Heart right ventricle (tissue), 16 donors: ENCODE data around the gene CARM1. TPM values are rescaled to one million over a fixed set of nuclear protein-coding genes. Genes with fewer than 3 reads are reported as not detected.
"Not testable (repeated sequence)": the region's sequence is repeated elsewhere in the genome, so short reads cannot be mapped to it uniquely, and the experiment has no call there.

ENCODE experiments used
- ATAC-seq, 8 donors: fragments of 200-7000 bp; cut with Tn5 transposase; one replicate each; pipeline ENCODE4 v1.9.1; 2020; ENCODE audit warnings: mild to moderate bottlenecking in 8 of 8, moderate library complexity in 8 of 8, moderate number of reproducible peaks in 1 of 8
- DNase-seq, 2 donors: peaks; one replicate each; pipeline ENCODE4 v3.0.0-alpha.2; 2020
- H3K27ac ChIP-seq, 10 donors: fragments of 200-600 bp; sonication (generic) in 2 of 10; one replicate each; pipeline versions ENCODE4 v1.5.0 to v1.8.0; 2020 to 2022; ENCODE audit warnings: mild to moderate bottlenecking in 3 of 10
- H3K27me3 ChIP-seq, 7 donors: fragments of 200-600 bp; one replicate each; pipeline ENCODE4 v1.8.0; 2021 to 2022; ENCODE audit warnings: mild to moderate bottlenecking in 2 of 7
- H3K36me3 ChIP-seq, 9 donors: fragments of 200-600 bp; sonication (generic) in 1 of 9; one replicate each; pipeline versions ENCODE4 v1.5.0 to v1.8.0; 2020 to 2022; ENCODE audit warnings: mild to moderate bottlenecking in 2 of 9
- H3K4me1 ChIP-seq, 9 donors: fragments of 200-600 bp; sonication (generic) in 1 of 9; one replicate each; pipeline versions ENCODE4 v1.5.0 to v1.8.0; 2020 to 2022; ENCODE audit warnings: mild to moderate bottlenecking in 4 of 9
- H3K4me3 ChIP-seq, 10 donors: fragments of 200-600 bp; sonication (generic) in 2 of 10; one replicate each; pipeline versions ENCODE4 v1.5.0 to v1.8.0; 2020 to 2022; ENCODE audit warnings: mild to moderate bottlenecking in 7 of 10, moderate library complexity in 2 of 10
- H3K9me3 ChIP-seq, 11 donors: fragments of 200-600 bp in 10 of 11; sonication (generic) in 2 of 11; one replicate each; pipeline versions ENCODE4 v1.5.0 to v1.8.0; 2013 to 2022; ENCODE audit warnings: mild to moderate bottlenecking in 2 of 11, control low read depth in 1 of 11, moderate library complexity in 1 of 11
- WGBS, 2 donors: extraction: QIAGEN DNeasy Blood & Tissue Kit; methylation state at CpG; one replicate each; pipeline ENCODE4 v1.1.7; 2013; ENCODE audit warnings: inconsistent platforms in 1 of 2; 5-methylcytosine and 5-hydroxymethylcytosine counted together
- intact Hi-C, 10 donors: fragments of 100-400 bp; cut with DNase I; formaldehyde crosslinking; loops; one replicate each; pipeline versions ENCODE4 v1.11.1 to v1.14.2; 2022
- polyA plus RNA-seq, 2 donors: library from polyadenylated mRNA; stranded (reverse); fragments of 200-250 nt; gene quantifications; one replicate each; pipeline ENCODE4 v1.2.3, GENCODE V29; 2013
- total RNA-seq, 10 donors: library from RNA; stranded (reverse); fragmentation: NEBNext Ultra II Directional in 3 of 10; extraction: Animal tissue kit (Norgen Biotek cat#: 25700) in 3 of 10; gene quantifications; one replicate each; pipeline versions ENCODE4 v1.2.1 to v1.2.4, GENCODE V29; 2021 to 2023
- TF ChIP-seq, protein P1 (sequence below), 9 donors: fragments of 200-600 bp; sonication (generic) in 2 of 9; IDR thresholded peaks; one replicate each; pipeline versions ENCODE4 v1.5.0 to v1.8.0; 2021 to 2022; ENCODE audit warnings: antibody characterized with exemption in 9 of 9, mild to moderate bottlenecking in 5 of 9, moderate library complexity in 1 of 9
- donor health status: Arrhythmogenic right ventricular cardiomyopathy.
- donor health status: ischemic (EF 13 %, LVEDD 7.1; RV severe dilation, severe dysfunction).
- donor health status: healthy with polysubstance abuse.
- donor health status: DM: no; HTN: yes; CAD: no.
- donor health status: DM: no; HTN: no; CAD: no.
- donor health status: ischemic (EF 25% LVEDD 6.9; RV normal size, moderate dysfunction).
- donor health status: ischemic (EF 25% LVEDD 5.7; RV mildly dilated, moderate dysfunction).
- donor health status: healthy.
- donor health status: DM: yes; HTN: yes; CAD: no.
- donor health status: Ischemic cardiomyopathy.
- donor health status: ischemic (EF 35%, LVEDD 5.7; RV mildly dilated, moderate dysfunction).
- donor health status: nonischemic (EF 11% LVEDD 7.7; RV severe dilation, severe dysfunction).
- donor health status: DM: yes; HTN: yes; CAD: no.
- donor health status: PGD.
- donor health status: ischemic (EF 29% LVEDD 5.4; RV normal size, mild dysfunction).
- donor health status: nonischemic (EF 23%, LVEDD 6.1; RV moderate dilation, normal function).

Gene CARM1
- total and polyA plus RNA-seq, 12 donors: 25.8 to 45.4 (median 27.9) TPM

DNA sequence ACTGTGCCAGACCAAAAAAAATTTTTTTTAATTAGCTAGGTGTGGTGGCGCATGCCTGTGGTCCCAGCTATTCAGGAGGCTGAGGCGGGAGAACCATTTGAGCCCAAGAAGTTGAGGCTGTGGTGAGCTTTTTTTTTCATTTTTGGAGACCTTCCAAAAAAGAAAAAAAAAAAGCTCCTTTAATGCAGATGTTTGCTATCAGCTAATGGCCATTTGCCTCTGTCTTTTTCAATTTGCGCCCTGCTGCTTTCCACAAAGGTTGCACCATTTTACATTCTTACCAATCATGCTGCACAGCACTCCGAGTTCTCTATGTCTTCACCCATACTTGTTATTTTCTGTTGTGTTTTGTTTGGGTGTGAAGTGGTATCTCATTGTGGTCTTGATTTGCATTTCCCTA is 73.9 kb downstream of the CARM1 start:
- intact Hi-C loops: loop anchor here in 5 of 10 donors (10.0 kb wide), 4 partner anchors 50 to 180 kb away; no protein-coding TSS in a partner anchor
- Histone ChIP-seq H3K4me1 (peaks cover 0 to 6% (median 0%) of the 10 kb centered on the region in 9 donors), H3K27ac (no peak overlapping the region), H3K4me3 (no peak overlapping the region), H3K36me3 (no peaks in the 10 kb centered on the region), H3K27me3 (no peaks in the 10 kb centered on the region), H3K9me3 (no peaks in the 10 kb centered on the region)
- TF ChIP-seq, protein P1, sequence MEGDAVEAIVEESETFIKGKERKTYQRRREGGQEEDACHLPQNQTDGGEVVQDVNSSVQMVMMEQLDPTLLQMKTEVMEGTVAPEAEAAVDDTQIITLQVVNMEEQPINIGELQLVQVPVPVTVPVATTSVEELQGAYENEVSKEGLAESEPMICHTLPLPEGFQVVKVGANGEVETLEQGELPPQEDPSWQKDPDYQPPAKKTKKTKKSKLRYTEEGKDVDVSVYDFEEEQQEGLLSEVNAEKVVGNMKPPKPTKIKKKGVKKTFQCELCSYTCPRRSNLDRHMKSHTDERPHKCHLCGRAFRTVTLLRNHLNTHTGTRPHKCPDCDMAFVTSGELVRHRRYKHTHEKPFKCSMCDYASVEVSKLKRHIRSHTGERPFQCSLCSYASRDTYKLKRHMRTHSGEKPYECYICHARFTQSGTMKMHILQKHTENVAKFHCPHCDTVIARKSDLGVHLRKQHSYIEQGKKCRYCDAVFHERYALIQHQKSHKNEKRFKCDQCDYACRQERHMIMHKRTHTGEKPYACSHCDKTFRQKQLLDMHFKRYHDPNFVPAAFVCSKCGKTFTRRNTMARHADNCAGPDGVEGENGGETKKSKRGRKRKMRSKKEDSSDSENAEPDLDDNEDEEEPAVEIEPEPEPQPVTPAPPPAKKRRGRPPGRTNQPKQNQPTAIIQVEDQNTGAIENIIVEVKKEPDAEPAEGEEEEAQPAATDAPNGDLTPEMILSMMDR (IDR thresholded peaks at IDR 0.05): no peak
- WGBS, 2 donors: 92 to 94% methylated on average over 4 of the region's 4 CpGs
- ATAC-seq (no peak), DNase-seq (no peak)

GRCh38 chr19:10946958-10947657 is 75.8 kb downstream of the CARM1 start:
- H3K27ac ChIP-seq: no peak overlapping the region
- no peaks in the 10 kb centered on the region for H3K27me3 ChIP-seq
- no peak overlapping the region for H3K4me3 ChIP-seq
- TF ChIP-seq, protein P1 (IDR thresholded peaks at IDR 0.05): no peak
- ATAC-seq: no peak
- peaks cover 0 to 5% (median 0%) of the 10 kb centered on the region in 9 donors for H3K4me1 ChIP-seq
- WGBS, 2 donors: 84 to 87% methylated on average over 6 of the region's 6 CpGs
- DNase-seq: no peak
- H3K9me3 ChIP-seq: no peaks in the 10 kb centered on the region
- H3K36me3 ChIP-seq: no peaks in the 10 kb centered on the region
- intact Hi-C loops: loop anchor here in 5 of 10 donors (10.0 kb wide), 4 partner anchors 48 to 178 kb away; no protein-coding TSS in a partner anchor

- WGBS, 2 donors: 93 to 94% methylated on average over 6 of the region's 6 CpGs
- Histone ChIP-seq H3K4me1 (no peaks in the 10 kb centered on the region), H3K27me3 (no peaks in the 10 kb centered on the region), H3K36me3 (no peaks in the 10 kb centered on the region), H3K4me3 (no peak overlapping the region), H3K27ac (no peak overlapping the region), H3K9me3 (no peaks in the 10 kb centered on the region)
- TF ChIP-seq, protein P1 (IDR thresholded peaks at IDR 0.05): no peak
- ATAC-seq (no peak), DNase-seq (no peak)
- intact Hi-C loops: no loop called here
Measured at GRCh38 chr19:10952809-10953208, 81.5 kb downstream of the CARM1 start.

DNA sequence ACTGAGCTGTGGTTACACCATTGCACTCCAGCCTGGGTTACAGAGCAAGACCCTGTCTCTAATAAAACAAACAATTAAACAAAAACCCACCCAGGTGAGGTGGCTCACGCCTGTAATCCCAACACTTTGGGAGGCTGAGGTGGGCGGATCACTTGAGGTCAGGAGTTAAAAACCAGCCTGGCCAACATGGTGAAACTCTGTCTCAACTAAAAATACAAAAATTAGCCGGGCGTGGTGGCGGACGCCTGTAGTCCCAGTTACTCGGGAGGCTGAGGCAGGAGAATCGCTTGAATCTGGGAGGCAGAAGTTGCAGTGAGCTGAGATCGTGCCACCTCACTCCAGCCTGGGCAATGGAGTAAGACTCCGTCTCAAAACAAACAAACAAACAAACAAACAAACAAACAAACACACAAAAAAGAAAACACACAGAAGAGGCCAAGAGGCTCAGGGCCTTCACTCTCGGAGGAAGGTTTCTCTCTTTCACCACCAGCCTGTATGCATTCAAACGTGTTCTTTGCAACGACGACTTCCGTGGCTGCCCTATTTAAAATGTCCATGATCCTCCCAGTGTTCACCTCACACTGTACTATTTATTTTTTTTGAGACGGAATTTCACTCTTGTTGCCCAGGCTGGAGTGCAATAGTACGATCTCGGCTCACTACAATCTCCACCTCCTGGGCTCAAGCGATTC is 88.1 kb downstream of the CARM1 start:
- ATAC-seq, H3K27me3 ChIP-seq, intact Hi-C loops, H3K9me3 ChIP-seq, DNase-seq, H3K36me3 ChIP-seq: not testable (repeated sequence)
- H3K4me1 ChIP-seq: peaks cover 0 to 28% (median 17%) of the 10 kb centered on the region in 9 donors
- peak overlapping the region in 8 of 10 donors; percentile 90 to 99 (median 96) for H3K27ac ChIP-seq
- WGBS, 2 donors: 96 to 97% methylated on average over 19 of the region's 19 CpGs
- H3K4me3 ChIP-seq: peak overlapping the region in 7 of 10 donors; percentile 79 to 94 (median 81)
